Fibroblast of lung (primary cell): ENCODE results near the gene WDR86.

Experiments
- CTCF ChIP-seq, 2 donors: IDR thresholded peaks in 1 of 2; conservative IDR thresholded peaks in 1 of 2; 1 replicate in 1 of 2; 2 replicates in 1 of 2; pipeline ENCODE4 v1.5.1; 2011 to 2012; ENCODE audit warnings: low read length in 2 of 2, control low read depth in 1 of 2, inconsistent platforms in 1 of 2, low read depth in 1 of 2, mild to moderate bottlenecking in 1 of 2
- EZH2 ChIP-seq: IDR thresholded peaks from 2 replicates; pipeline ENCODE4 v1.5.1; 2012; ENCODE audit warnings: low read length, control low read depth, mild to moderate bottlenecking; ENCODE audit errors: missing control alignments

GRCh38 chr7:151436446-151437158, 26.8 kb upstream of the WDR86 start:
- TF ChIP-seq CTCF (conservative IDR thresholded peaks at IDR 0.05 in 1 of 2, IDR thresholded peaks at IDR 0.05 in 1 of 2; ENCODE audit: low read depth in 1 of 2, low read length in 2 of 2) (no peak), EZH2 (no peak)
